SK-N-SH treated with all-trans-retinoic acid at 6 μM for 48 hours (cell line): ENCODE measurements around the gene TMEM135.
A peak's percentile ranks its signal among the peaks of the same experiment; 100 is the strongest.

Experiments
- ATAC-seq: fragments of 200-7000 bp; cut with Tn5 transposase; 3 replicates; pipeline ENCODE4 v1.9.1; 2020; ENCODE audit warnings: mild to moderate bottlenecking, moderate library complexity
- BACH2 ChIP-seq: fragments of 250-450 bp; sonication (Bioruptor Pico); IDR thresholded peaks from 2 replicates; pipeline ENCODE4 v1.9.0; 2021; ENCODE audit warnings: mild to moderate bottlenecking, borderline replicate concordance
- CSDC2 ChIP-seq: fragments of 250-450 bp; sonication (Bioruptor Pico); IDR thresholded peaks from 2 replicates; pipeline ENCODE4 v1.5.0; 2020; ENCODE audit warnings: mild to moderate bottlenecking, moderate library complexity
- ESRRG ChIP-seq: fragments of 250-450 bp; sonication (Bioruptor Pico); IDR thresholded peaks from 2 replicates; pipeline ENCODE4 v1.6.1; 2021; ENCODE audit warnings: mild to moderate bottlenecking
- GLIS3 ChIP-seq: fragments of 250-450 bp; sonication (Bioruptor Pico); IDR thresholded peaks from 2 replicates; pipeline ENCODE4 v1.5.0; 2020; ENCODE audit warnings: mild to moderate bottlenecking, moderate library complexity
- ISL1 ChIP-seq: fragments of 250-450 bp; sonication (Bioruptor Pico); IDR thresholded peaks from 2 replicates; pipeline ENCODE4 v2.1.2; 2022; ENCODE audit warnings: mild to moderate bottlenecking, moderate library complexity
- OSR1 ChIP-seq: fragments of 250-450 bp; sonication (Bioruptor Pico); IDR thresholded peaks from 2 replicates; pipeline ENCODE4 v1.8.0; 2022; ENCODE audit warnings: moderate library complexity, mild to moderate bottlenecking, inconsistent platforms
- RARB ChIP-seq: fragments of 250-450 bp; sonication (Bioruptor Pico); IDR thresholded peaks from 2 replicates; pipeline ENCODE4 v1.8.0; 2021; ENCODE audit warnings: mild to moderate bottlenecking, moderate library complexity
- SNAI2 ChIP-seq: fragments of 250-450 bp; sonication (Bioruptor Pico); IDR thresholded peaks from 2 replicates; pipeline ENCODE4 v1.5.0; 2020; ENCODE audit warnings: mild to moderate bottlenecking, moderate library complexity
- TCF4 ChIP-seq: fragments of 250-450 bp; sonication (Bioruptor Pico); IDR thresholded peaks from 2 replicates; pipeline ENCODE4 v1.8.0; 2021; ENCODE audit warnings: mild to moderate bottlenecking, moderate library complexity, borderline replicate concordance
- TOX ChIP-seq: fragments of 250-450 bp; sonication (Bioruptor Pico); IDR thresholded peaks from 2 replicates; pipeline ENCODE4 v1.8.0; 2021; ENCODE audit warnings: mild to moderate bottlenecking, moderate library complexity, borderline replicate concordance
- ZC3H10 ChIP-seq: fragments of 250-450 bp; sonication (Bioruptor Pico); IDR thresholded peaks from 2 replicates; pipeline ENCODE4 v1.5.1; 2021; ENCODE audit warnings: mild to moderate bottlenecking, moderate library complexity
- ZFP3 ChIP-seq: fragments of 250-450 bp; sonication (Bioruptor Pico); IDR thresholded peaks from 2 replicates; pipeline ENCODE4 v1.5.0; 2020; ENCODE audit warnings: mild to moderate bottlenecking, moderate library complexity
- ZNF565 ChIP-seq: fragments of 450-650 bp; formaldehyde crosslinking; conservative IDR thresholded peaks from 2 replicates; pipeline ENCODE4 v1.5.0; 2020; ENCODE audit warnings: low read depth, mild to moderate bottlenecking, moderate library complexity
- ZNF70 ChIP-seq: fragments of 450-650 bp; formaldehyde crosslinking; IDR thresholded peaks from 2 replicates; pipeline ENCODE4 v1.5.0; 2020; ENCODE audit warnings: mild to moderate bottlenecking, moderate library complexity
- ZNF8 ChIP-seq: fragments of 450-650 bp; formaldehyde crosslinking; IDR thresholded peaks from 2 replicates; pipeline ENCODE4 v1.5.0; 2020; ENCODE audit warnings: mild to moderate bottlenecking, moderate library complexity
- TF ChIP-seq, protein P1 (sequence below): fragments of 250-450 bp; sonication (Bioruptor Pico); IDR thresholded peaks from 2 replicates; pipeline ENCODE4 v1.5.0; 2020; ENCODE audit warnings: mild to moderate bottlenecking, moderate library complexity
- TF ChIP-seq, protein P2 (sequence below): fragments of 250-450 bp; sonication (Bioruptor Pico); IDR thresholded peaks from 2 replicates; pipeline ENCODE4 v1.5.1; 2020; ENCODE audit warnings: low read depth, mild to moderate bottlenecking, moderate library complexity
- TF ChIP-seq, protein P3 (sequence below): fragments of 250-450 bp; sonication (Bioruptor Pico); IDR thresholded peaks from 2 replicates; pipeline ENCODE4 v1.5.1; 2021; ENCODE audit warnings: mild to moderate bottlenecking, moderate library complexity
- TF ChIP-seq, protein P4 (sequence below): fragments of 250-450 bp; sonication (Bioruptor Pico); IDR thresholded peaks from 2 replicates; pipeline ENCODE4 v1.8.0; 2021; ENCODE audit warnings: low read depth, mild to moderate bottlenecking, moderate library complexity, borderline replicate concordance

TMEM135 gene

DNA sequence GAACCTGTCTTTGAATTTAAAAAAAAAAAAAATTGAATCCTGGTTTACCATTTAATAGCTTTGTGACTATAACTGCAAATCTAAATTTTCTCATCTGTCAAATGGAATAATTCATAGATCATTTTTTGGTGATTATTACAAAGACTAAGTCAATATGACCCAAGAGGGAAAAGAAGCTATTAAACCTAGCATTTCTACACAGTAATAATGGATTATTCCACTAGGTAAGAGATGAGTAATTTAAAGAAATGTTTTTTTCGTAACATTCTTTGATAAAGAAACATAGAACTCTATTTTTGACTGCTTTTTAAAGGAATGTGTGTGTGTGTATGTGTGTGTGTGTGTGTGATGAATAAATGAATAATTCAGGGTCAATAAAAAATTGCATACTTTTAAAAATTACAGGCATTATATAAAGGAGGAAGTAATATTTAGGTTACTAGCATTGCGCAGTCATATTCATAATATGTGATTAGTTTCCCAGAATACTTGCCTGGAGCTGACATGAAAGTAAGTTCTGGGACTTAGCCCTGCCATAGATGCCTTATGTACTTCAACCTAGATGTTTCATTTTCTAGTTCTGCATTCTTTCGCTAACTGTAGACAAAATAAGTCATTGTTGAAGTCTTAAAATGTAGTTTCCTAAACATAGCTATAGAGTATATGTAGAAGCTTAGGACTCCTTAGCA lies 72.9 kb downstream of the TMEM135 start:
- TF ChIP-seq GLIS3 (no peak), ISL1 (CRISPR knock-in tag) (no peak)
- no peak for ATAC-seq

DNA sequence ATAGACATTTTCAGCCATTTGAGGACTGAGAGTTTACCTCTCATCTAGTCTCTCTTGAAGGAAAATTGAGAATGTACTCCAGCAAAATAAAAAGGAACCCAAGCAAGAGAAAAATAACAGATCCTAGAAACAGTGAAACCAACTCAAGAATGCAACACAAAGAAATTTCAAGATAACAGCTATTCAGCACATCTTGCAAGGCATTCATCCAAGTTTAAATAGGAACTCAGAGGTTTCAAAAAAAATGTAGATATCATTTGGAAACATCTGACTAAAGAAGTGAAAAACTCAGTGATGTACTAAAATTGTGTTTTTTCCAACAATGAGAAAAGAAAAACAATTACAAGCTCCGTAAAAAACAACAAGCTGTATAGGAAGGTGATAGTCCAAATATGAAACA lies 76.4 kb downstream of the TMEM135 start:
- no peak for TF ChIP-seq RARB (CRISPR knock-in tag)
- TF ChIP-seq, protein P1, sequence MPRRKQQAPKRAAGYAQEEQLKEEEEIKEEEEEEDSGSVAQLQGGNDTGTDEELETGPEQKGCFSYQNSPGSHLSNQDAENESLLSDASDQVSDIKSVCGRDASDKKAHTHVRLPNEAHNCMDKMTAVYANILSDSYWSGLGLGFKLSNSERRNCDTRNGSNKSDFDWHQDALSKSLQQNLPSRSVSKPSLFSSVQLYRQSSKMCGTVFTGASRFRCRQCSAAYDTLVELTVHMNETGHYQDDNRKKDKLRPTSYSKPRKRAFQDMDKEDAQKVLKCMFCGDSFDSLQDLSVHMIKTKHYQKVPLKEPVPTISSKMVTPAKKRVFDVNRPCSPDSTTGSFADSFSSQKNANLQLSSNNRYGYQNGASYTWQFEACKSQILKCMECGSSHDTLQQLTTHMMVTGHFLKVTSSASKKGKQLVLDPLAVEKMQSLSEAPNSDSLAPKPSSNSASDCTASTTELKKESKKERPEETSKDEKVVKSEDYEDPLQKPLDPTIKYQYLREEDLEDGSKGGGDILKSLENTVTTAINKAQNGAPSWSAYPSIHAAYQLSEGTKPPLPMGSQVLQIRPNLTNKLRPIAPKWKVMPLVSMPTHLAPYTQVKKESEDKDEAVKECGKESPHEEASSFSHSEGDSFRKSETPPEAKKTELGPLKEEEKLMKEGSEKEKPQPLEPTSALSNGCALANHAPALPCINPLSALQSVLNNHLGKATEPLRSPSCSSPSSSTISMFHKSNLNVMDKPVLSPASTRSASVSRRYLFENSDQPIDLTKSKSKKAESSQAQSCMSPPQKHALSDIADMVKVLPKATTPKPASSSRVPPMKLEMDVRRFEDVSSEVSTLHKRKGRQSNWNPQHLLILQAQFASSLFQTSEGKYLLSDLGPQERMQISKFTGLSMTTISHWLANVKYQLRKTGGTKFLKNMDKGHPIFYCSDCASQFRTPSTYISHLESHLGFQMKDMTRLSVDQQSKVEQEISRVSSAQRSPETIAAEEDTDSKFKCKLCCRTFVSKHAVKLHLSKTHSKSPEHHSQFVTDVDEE (CRISPR knock-in tag): no peak
- no peak for TF ChIP-seq TOX (CRISPR knock-in tag)
- TF ChIP-seq, protein P2, sequence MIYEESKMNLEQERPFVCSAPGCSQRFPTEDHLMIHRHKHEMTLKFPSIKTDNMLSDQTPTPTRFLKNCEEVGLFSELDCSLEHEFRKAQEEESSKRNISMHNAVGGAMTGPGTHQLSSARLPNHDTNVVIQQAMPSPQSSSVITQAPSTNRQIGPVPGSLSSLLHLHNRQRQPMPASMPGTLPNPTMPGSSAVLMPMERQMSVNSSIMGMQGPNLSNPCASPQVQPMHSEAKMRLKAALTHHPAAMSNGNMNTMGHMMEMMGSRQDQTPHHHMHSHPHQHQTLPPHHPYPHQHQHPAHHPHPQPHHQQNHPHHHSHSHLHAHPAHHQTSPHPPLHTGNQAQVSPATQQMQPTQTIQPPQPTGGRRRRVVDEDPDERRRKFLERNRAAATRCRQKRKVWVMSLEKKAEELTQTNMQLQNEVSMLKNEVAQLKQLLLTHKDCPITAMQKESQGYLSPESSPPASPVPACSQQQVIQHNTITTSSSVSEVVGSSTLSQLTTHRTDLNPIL: no peak
- no peak for TF ChIP-seq ESRRG
- no peak for TF ChIP-seq CSDC2 (CRISPR knock-in tag)
- no peak for TF ChIP-seq ISL1 (CRISPR knock-in tag)
- TF ChIP-seq TCF4 (CRISPR knock-in tag): no peak
- TF ChIP-seq OSR1: no peak
- TF ChIP-seq ZNF8 (CRISPR knock-in tag): no peak
- TF ChIP-seq GLIS3: no peak
- TF ChIP-seq ZC3H10 (CRISPR knock-in tag): no peak
- no peak for ATAC-seq

DNA sequence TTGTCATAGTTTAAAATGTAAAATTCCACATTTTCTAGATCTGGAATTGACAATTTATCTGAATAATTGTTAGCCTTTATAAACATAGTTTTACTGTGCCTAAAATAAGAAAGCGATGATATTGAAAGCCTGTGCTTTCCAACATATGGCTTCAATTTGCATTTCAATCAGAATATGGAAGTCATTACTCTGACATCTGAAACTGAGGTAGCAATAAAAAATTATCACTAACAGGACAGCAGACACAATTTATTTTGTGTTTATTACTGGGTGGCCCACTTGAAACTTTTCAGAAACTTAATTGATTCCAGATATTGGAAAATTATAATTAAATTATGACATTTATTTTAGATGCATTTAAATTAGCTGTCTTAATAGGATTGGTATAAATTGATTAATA lies 78.5 kb downstream of the TMEM135 start:
- TF ChIP-seq ZC3H10 (CRISPR knock-in tag) (no peak), BACH2 (no peak), OSR1 (no peak), TOX (CRISPR knock-in tag) (no peak), ZFP3 (CRISPR knock-in tag) (no peak), RARB (CRISPR knock-in tag) (no peak), ZNF70 (CRISPR knock-in tag) (no peak), CSDC2 (CRISPR knock-in tag) (no peak), TCF4 (CRISPR knock-in tag) (peak; percentile 93), SNAI2 (CRISPR knock-in tag) (no peak)
- TF ChIP-seq, protein P3, sequence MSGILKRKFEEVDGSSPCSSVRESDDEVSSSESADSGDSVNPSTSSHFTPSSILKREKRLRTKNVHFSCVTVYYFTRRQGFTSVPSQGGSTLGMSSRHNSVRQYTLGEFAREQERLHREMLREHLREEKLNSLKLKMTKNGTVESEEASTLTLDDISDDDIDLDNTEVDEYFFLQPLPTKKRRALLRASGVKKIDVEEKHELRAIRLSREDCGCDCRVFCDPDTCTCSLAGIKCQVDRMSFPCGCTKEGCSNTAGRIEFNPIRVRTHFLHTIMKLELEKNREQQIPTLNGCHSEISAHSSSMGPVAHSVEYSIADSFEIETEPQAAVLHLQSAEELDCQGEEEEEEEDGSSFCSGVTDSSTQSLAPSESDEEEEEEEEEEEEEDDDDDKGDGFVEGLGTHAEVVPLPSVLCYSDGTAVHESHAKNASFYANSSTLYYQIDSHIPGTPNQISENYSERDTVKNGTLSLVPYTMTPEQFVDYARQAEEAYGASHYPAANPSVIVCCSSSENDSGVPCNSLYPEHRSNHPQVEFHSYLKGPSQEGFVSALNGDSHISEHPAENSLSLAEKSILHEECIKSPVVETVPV (CRISPR knock-in tag): no peak
- TF ChIP-seq, protein P2: no peak
- TF ChIP-seq, protein P1 (CRISPR knock-in tag): peak; percentile 71; the same call in 1 of the 2 replicates
- ATAC-seq: no peak

DNA sequence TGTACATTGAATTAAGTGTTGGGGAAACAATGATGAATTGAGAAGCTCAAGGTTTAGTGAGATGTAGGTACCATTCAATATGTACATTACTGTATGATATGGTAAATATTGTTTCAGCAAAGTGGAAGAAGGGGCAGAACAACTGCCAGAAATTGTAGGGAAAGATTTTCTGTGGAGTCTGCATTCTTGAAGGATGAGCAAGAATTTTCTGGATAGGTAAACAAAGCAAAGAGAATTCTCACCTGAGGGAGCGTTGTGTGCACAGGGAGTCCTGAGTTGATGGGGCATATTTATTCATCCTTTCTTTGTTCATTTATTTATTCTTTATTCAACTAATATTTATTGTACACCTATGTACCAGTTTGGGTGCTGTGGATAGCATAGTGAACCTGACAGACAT lies 83.2 kb downstream of the TMEM135 start:
- no peak for ATAC-seq
- no peak for TF ChIP-seq BACH2
- TF ChIP-seq, protein P4, sequence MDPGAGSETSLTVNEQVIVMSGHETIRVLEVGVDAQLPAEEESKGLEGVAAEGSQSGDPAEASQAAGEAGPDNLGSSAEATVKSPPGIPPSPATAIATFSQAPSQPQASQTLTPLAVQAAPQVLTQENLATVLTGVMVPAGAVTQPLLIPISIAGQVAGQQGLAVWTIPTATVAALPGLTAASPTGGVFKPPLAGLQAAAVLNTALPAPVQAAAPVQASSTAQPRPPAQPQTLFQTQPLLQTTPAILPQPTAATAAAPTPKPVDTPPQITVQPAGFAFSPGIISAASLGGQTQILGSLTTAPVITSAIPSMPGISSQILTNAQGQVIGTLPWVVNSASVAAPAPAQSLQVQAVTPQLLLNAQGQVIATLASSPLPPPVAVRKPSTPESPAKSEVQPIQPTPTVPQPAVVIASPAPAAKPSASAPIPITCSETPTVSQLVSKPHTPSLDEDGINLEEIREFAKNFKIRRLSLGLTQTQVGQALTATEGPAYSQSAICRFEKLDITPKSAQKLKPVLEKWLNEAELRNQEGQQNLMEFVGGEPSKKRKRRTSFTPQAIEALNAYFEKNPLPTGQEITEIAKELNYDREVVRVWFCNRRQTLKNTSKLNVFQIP: no peak
- no peak for TF ChIP-seq ZNF565
- TF ChIP-seq, protein P1 (CRISPR knock-in tag): no peak
- no peak for TF ChIP-seq ISL1 (CRISPR knock-in tag)
- TF ChIP-seq, all 23 proteins: peak for 0
